ENCODE measurements around the gene TCAP. TPM values are rescaled to one million over a fixed set of nuclear protein-coding genes. Genes with fewer than 3 reads are reported as not detected.

TCAP gene
- total and polyA plus RNA-seq, 2 experiments from 2014 or later: 0.61 to 2.1 TPM

- TF ChIP-seq ZNF462 (CRISPR knock-in tag; IDR thresholded peaks at IDR 0.05) (no peak), ZNF114 (CRISPR knock-in tag; IDR thresholded peaks at IDR 0.05) (no peak), ZNF331 (CRISPR knock-in tag; IDR thresholded peaks at IDR 0.05; ENCODE audit: low read depth) (no peak), POLR2AphosphoS5 (IDR thresholded peaks at IDR 0.05; ENCODE audit: low read depth) (no peak), CREB1 (CRISPR knock-in tag; IDR thresholded peaks at IDR 0.05; ENCODE audit: low read depth) (no peak)
- TF ChIP-seq, protein P1, sequence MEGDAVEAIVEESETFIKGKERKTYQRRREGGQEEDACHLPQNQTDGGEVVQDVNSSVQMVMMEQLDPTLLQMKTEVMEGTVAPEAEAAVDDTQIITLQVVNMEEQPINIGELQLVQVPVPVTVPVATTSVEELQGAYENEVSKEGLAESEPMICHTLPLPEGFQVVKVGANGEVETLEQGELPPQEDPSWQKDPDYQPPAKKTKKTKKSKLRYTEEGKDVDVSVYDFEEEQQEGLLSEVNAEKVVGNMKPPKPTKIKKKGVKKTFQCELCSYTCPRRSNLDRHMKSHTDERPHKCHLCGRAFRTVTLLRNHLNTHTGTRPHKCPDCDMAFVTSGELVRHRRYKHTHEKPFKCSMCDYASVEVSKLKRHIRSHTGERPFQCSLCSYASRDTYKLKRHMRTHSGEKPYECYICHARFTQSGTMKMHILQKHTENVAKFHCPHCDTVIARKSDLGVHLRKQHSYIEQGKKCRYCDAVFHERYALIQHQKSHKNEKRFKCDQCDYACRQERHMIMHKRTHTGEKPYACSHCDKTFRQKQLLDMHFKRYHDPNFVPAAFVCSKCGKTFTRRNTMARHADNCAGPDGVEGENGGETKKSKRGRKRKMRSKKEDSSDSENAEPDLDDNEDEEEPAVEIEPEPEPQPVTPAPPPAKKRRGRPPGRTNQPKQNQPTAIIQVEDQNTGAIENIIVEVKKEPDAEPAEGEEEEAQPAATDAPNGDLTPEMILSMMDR (conservative IDR thresholded peaks at IDR 0.05; ENCODE audit: low read depth in 2 of 2): no peak
Measured at GRCh38 chr17:39622380-39623006, 42.7 kb upstream of the TCAP start (continued).

DNA sequence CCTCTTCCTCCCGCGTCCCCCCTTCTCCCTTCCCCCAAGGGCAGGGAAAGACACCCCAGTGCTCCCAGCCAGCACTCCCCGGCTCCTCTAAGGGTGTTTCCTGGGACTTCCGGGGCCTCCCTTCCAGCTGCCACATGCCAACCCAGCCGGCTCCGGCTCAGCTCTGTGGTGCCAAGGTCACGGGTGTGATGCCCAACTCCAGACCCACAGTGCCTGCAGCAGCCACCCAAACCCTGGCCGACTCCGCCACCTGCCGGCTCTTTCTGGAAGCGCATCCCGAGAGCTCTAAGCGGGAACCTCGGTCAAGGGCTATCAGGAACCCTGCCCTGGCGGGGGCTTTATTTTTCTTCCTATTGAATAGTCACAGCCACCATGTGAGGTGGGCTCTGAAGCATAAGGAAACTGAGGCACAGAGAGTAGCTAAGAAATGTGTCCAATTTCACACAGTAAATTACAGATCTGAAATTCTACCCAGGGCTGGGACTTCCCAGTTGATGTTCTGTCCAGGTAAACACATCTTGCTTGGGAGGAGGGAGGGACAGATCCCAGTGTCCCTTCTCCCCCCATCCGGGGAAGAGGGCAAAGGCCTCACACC is 41.7 kb upstream of the TCAP start:
- Mint-ChIP-seq H3K9me3 (no peaks in the 10 kb centered on the region; the same call in 2 of the 3 replicates), H3K4me3 (no peak overlapping the region), H3K36me3 (ENCODE audit: low read depth) (no peaks in the 10 kb centered on the region), H3K27ac (no peak overlapping the region), H3K4me1 (peaks cover 42% of the 10 kb centered on the region), H3K27me3 (ENCODE audit: insufficient read depth, low read depth, poor library complexity) (peaks cover 72% of the 10 kb centered on the region)
- Histone ChIP-seq H3K4me3 (no peak overlapping the region), H3K79me2 (replicated peaks; ENCODE audit: insufficient read depth) (no peaks in the 10 kb centered on the region), H3K27me3 (ENCODE audit: insufficient read depth) (peaks cover 95% of the 10 kb centered on the region), H3K4me1 (ENCODE audit: insufficient read depth) (peaks cover 22% of the 10 kb centered on the region), H3K27ac (ENCODE audit: low read depth) (no peak overlapping the region), H2AFZ (no peak overlapping the region), H3F3A (replicated peaks; ENCODE audit: low read depth) (0 out of 2 replicates have a peak, but pooled peaks cover 4% of the 10 kb centered on the region), H4K20me1 (replicated peaks; ENCODE audit: insufficient read depth) (no peaks in the 10 kb centered on the region), H3K9me2 (ENCODE audit: insufficient read depth) (no peaks in the 10 kb centered on the region), H3K36me3 (ENCODE audit: insufficient read depth) (no peaks in the 10 kb centered on the region), H3K4me2 (peak overlapping the region; percentile 54)
- ATAC-seq (peak; percentile 25), DNase-seq (ENCODE audit: low spot score) (peak; percentile 87)
- no peak for TF ChIP-seq EZH2 (IDR thresholded peaks at IDR 0.05; ENCODE audit: low read depth, unreplicated experiment)
- TF ChIP-seq, protein P1 (conservative IDR thresholded peaks at IDR 0.05; ENCODE audit: low read depth in 2 of 2): peak; percentile 86 to 89
